Effector CD8-positive, alpha-beta T cell (primary cell): ENCODE measurements around the gene KCNC1.

Experiments used
- DNase-seq: peaks from one replicate; lab custom pipeline; 2025; lab: John Stamatoyannopoulos, UW
- total RNA-seq, 4 experiments: gene quantifications; one replicate each; lab custom pipeline; 2026; lab: John Stamatoyannopoulos, UW

KCNC1 gene
- total RNA-seq, result 0 reads per million in 4 experiments

- no peak for DNase-seq
These were observed at the start of gene KCNC1 for GRCh38 chr11:17734418-17734911. Gene KCNC1, plus strand, starts transcription at chr11:17734781. Its CDS starts 1,222 bp downstream, at chr11:17736003.

- DNase-seq, result no peak
These were observed 48.2 kb upstream of the KCNC1 start for GRCh38 chr11:17686231-17686980.

- no peak for DNase-seq
These were observed 46.5 kb upstream of the KCNC1 start for GRCh38 chr11:17687946-17688670.

- no peak for DNase-seq
These were observed 43.0 kb upstream of the KCNC1 start for GRCh38 chr11:17691550-17691949.

- DNase-seq, result no peak
These were observed 42.6 kb upstream of the KCNC1 start for GRCh38 chr11:17691976-17692375.

- DNase-seq, result no peak
These were observed 41.6 kb upstream of the KCNC1 start for GRCh38 chr11:17692931-17693330.

GRCh38 chr11:17693531-17693930 is 41.0 kb upstream of the KCNC1 start:
- DNase-seq, result no peak

- no peak for DNase-seq
These were observed 40.0 kb upstream of the KCNC1 start for GRCh38 chr11:17694494-17695110.

- DNase-seq, result no peak
These were observed 38.8 kb upstream of the KCNC1 start for GRCh38 chr11:17695454-17696441.

GRCh38 chr11:17696741-17697140 is 37.8 kb upstream of the KCNC1 start:
- no peak for DNase-seq

GRCh38 chr11:17697175-17697949 is 37.2 kb upstream of the KCNC1 start:
- no peak for DNase-seq

GRCh38 chr11:17699147-17700114 is 35.1 kb upstream of the KCNC1 start:
- DNase-seq, result no peak

GRCh38 chr11:17700991-17701390 is 33.6 kb upstream of the KCNC1 start:
- no peak for DNase-seq

GRCh38 chr11:17702876-17703275 is 31.7 kb upstream of the KCNC1 start:
- no peak for DNase-seq

GRCh38 chr11:17703951-17704350 is 30.6 kb upstream of the KCNC1 start:
- no peak for DNase-seq

- no peak for DNase-seq
These were observed 26.8 kb upstream of the KCNC1 start for GRCh38 chr11:17707830-17708229.

- DNase-seq, result no peak
These were observed 22.7 kb upstream of the KCNC1 start for GRCh38 chr11:17711836-17712235.

- no peak for DNase-seq
These were observed 20.7 kb upstream of the KCNC1 start for GRCh38 chr11:17713851-17714250.

- no peak for DNase-seq
These were observed 20.2 kb upstream of the KCNC1 start for GRCh38 chr11:17714356-17714854.
